A673 (cell line): ENCODE data around the gene CBL. TPM values are rescaled to one million over a fixed set of nuclear protein-coding genes. Genes with fewer than 3 reads are reported as not detected.

Experiments used
- BruUV-seq: library from RNA; stranded (reverse); fragments of 400-500 nt; replicated peaks from 2 replicates; lab custom pipeline; 2021; lab: Mats Ljungman, UMichigan
- CTCF ChIA-PET: fragments of 300-600 bp; sonication (Branson Sonifier 250); formaldehyde crosslinking; loops from one replicate; lab custom pipeline; 2022; ENCODE audit warnings: antibody characterized with exemption; lab: Charles Lee
- POLR2A ChIA-PET: fragments of 300-600 bp; sonication (Branson Sonifier 250); formaldehyde crosslinking; loops from one replicate; lab custom pipeline; 2022; ENCODE audit warnings: antibody characterized with exemption; ENCODE audit not compliant: low non-redundant PET; lab: Charles Lee
- DNase-seq: peaks from one replicate; pipeline ENCODE4 v3.0.0-alpha.2; 2015; ENCODE audit warnings: low spot score
- H3K27ac ChIP-seq: fragments of 200-600 bp; sonication (generic); 2 replicates; pipeline ENCODE4 v1.5.1; 2016; ENCODE audit warnings: mixed run types, low read depth, mild to moderate bottlenecking, mixed read lengths, antibody characterized with exemption, low read length; ENCODE audit not compliant: poor library complexity, severe bottlenecking
- H3K27me3 ChIP-seq: fragments of 200-600 bp; sonication (generic); replicated peaks from 2 replicates; pipeline ENCODE4 v1.6.1; 2017; ENCODE audit warnings: mixed run types, low read depth, mild to moderate bottlenecking, mixed read lengths, antibody characterized with exemption, low read length; ENCODE audit not compliant: insufficient read depth, poor library complexity
- H3K36me3 ChIP-seq: fragments of 200-600 bp; sonication (generic); 2 replicates; pipeline ENCODE4 v1.6.1; 2016; ENCODE audit warnings: mixed run types, mild to moderate bottlenecking, mixed read lengths, antibody characterized with exemption, low read length; ENCODE audit not compliant: insufficient read depth, poor library complexity, severe bottlenecking
- H3K4me1 ChIP-seq: fragments of 200-600 bp; sonication (generic); 2 replicates; pipeline ENCODE4 v1.6.1; 2017; ENCODE audit warnings: mixed run types, mild to moderate bottlenecking, mixed read lengths, antibody characterized with exemption, low read length; ENCODE audit not compliant: insufficient read depth, poor library complexity, severe bottlenecking
- H3K4me3 ChIP-seq: fragments of 200-600 bp; sonication (generic); 2 replicates; pipeline ENCODE4 v1.5.1; 2016; ENCODE audit warnings: low read depth, mixed run types, mild to moderate bottlenecking, mixed read lengths, low read length; ENCODE audit not compliant: poor library complexity, severe bottlenecking
- H3K9me3 ChIP-seq: fragments of 200-600 bp; sonication (generic); 2 replicates; pipeline ENCODE4 v1.6.1; 2016; ENCODE audit warnings: mixed run types, low read depth, mild to moderate bottlenecking, mixed read lengths, antibody characterized with exemption, low read length; ENCODE audit not compliant: poor library complexity, severe bottlenecking
- CTCF ChIP-seq: fragments of 300-800, 200-600 bp; sonication (generic); conservative IDR thresholded peaks from 2 replicates; pipeline ENCODE4 v1.5.1; 2017; ENCODE audit warnings: low read depth, mild to moderate bottlenecking, antibody characterized with exemption, low read length, moderate library complexity, mixed read lengths
- EZH2 ChIP-seq: fragments of 200-600 bp; sonication (generic); IDR thresholded peaks from 2 replicates; pipeline ENCODE4 v1.6.1; 2017; ENCODE audit warnings: borderline replicate concordance, low read depth, mild to moderate bottlenecking, mixed read lengths, antibody characterized with exemption, low read length; ENCODE audit not compliant: poor library complexity, severe bottlenecking
- intact Hi-C: fragments of 100-400 bp; cut with micrococcal nuclease; formaldehyde crosslinking; loops from one replicate; pipeline ENCODE4 v1.10.0; 2022; ENCODE audit not compliant: unreplicated experiment
- total RNA-seq: library from RNA; stranded (reverse); gene quantifications from 2 replicates; pipeline ENCODE4 v1.2.3, GENCODE V29; 2021

CBL gene
- total RNA-seq, 1 experiment from 2014 or later = 40.7 TPM

DNA sequence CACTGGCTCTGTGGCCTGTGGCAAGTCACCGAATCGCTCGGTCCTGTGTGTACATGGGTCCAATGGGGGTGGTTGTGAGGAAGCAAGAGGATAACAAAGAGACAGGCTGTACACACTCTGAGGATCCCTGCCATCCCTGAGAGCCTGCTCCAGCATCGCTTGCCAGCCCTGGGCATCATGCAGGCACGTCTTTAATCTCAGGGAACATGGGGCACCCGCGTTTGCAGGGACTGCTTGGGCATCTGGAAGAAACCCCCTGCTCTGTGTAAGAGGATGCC is 135.8 kb downstream of the CBL start:
- H3K27ac ChIP-seq = no peak overlapping the region
- peaks cover 16% of the 10 kb centered on the region for H3K27me3 ChIP-seq
- H3K4me1 ChIP-seq = peaks cover 31% of the 10 kb centered on the region
- no peaks in the 10 kb centered on the region for H3K36me3 ChIP-seq
- no peak overlapping the region for H3K4me3 ChIP-seq
- CTCF ChIA-PET = interaction anchor here (0.6 kb wide), 1 partner anchor 389 kb away, joined by 9 read pairs; no protein-coding TSS in a partner anchor
- TF ChIP-seq EZH2 = no peak
- no peak for TF ChIP-seq CTCF
- no peak for DNase-seq
- no TSS peak for BruUV-seq
- no peaks in the 10 kb centered on the region for H3K9me3 ChIP-seq
- POLR2A ChIA-PET = no interaction called here
- intact Hi-C loops = no loop called here

DNA sequence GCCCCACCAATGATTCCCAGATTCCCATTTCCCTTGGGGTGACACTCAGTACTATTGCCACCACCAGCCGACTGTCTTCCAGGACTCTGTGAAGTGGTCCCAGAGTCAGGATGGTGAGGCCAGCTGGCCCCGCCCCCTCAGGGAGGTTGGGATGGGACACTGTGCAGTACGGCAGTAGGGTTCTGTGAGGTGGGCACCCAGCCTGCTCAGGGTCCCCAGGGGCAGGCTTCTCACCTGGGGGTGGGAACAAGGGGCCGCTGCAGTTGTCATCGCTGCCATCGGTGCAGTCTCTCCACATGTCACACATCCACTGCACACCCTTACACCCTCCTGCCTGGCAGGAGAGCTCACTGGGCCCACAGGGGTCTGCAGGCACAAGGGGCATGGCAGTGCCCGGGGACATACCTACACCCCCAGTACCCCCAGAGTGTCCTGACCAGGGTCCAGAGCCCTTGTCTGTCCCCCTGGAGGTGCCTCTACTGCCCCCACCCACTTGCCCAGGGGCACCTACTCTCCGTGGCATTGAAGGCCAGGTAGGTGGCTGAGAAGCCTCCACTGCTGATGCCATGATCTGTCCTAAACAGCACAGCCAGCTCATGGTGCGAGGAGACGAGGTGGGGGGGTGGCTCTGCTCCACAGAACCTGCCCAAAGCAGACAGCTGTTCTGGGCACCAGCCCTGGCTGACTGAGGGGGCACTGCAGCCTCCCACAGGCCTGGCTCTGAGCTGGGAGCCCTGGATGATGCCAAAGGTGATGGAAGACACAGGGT is 136.4 kb downstream of the CBL start:
- Histone ChIP-seq H3K9me3 (no peaks in the 10 kb centered on the region), H3K36me3 (no peaks in the 10 kb centered on the region), H3K27ac (no peak overlapping the region), H3K27me3 (peaks cover 16% of the 10 kb centered on the region), H3K4me1 (peaks cover 28% of the 10 kb centered on the region), H3K4me3 (no peak overlapping the region)
- no TSS peak for BruUV-seq
- TF ChIP-seq EZH2 = no peak
- TF ChIP-seq CTCF = no peak
- DNase-seq = no peak
- CTCF ChIA-PET = no interaction called here
- POLR2A ChIA-PET = no interaction called here
- intact Hi-C loops = no loop called here

DNA sequence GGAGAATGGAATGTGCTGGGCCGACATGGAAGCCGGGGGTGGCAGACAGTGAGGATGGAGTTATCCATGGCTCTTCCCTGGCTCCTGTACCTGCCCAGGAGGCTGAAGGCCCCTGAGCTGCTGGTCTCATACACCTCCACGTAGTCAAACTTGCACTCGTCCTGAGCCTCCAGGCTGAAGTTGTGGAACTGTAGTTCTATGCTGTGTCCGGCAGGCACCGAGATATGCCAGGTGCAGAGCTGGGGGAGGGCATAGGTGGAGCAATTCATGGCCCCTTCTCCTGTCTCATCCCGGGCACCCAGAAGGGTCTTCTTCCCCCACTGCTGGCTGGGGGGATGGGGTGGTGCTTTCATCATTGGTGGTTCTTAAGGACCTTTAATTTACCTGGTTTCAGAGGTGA is 137.6 kb downstream of the CBL start:
- POLR2A ChIA-PET = no interaction called here
- TF ChIP-seq EZH2 (no peak), CTCF (no peak)
- Histone ChIP-seq H3K27me3 (peaks cover 16% of the 10 kb centered on the region), H3K27ac (no peak overlapping the region), H3K4me3 (no peak overlapping the region), H3K9me3 (no peaks in the 10 kb centered on the region), H3K36me3 (no peaks in the 10 kb centered on the region), H3K4me1 (peaks cover 16% of the 10 kb centered on the region)
- CTCF ChIA-PET = no interaction called here
- no TSS peak for BruUV-seq
- intact Hi-C loops = no loop called here
- DNase-seq = no peak
